ENCODE measurements around the gene LRMDA. TPM values are rescaled to one million over a fixed set of nuclear protein-coding genes. Genes with fewer than 3 reads are reported as not detected.

The LRMDA gene
- total RNA-seq, 6 donors from 2014 or later, result 12.8 to 185 (median 18.1) TPM

DNA sequence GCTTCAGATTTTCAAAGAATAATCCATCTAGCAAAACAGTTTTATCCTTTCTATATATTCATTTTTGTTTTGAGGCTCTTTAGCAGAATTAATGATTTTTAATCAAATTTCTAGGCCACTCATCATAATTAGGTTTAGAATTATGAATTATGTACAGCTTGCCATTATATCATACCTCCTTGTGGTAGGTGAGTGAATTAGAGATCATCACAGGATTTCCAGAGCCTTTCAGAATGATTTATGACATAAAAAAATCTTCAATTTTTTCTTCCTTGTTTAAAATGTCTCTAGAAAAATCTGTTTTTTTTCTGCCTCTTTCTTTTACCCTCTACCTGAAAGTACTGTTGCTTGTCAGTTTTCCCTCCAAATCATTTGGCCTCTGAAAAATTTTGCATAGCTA is 433.3 kb downstream of the LRMDA start:
- ATAC-seq (ENCODE audit: low FRiP score in 2 of 2) (no peak), DNase-seq (no peak)
- TF ChIP-seq, protein P1, sequence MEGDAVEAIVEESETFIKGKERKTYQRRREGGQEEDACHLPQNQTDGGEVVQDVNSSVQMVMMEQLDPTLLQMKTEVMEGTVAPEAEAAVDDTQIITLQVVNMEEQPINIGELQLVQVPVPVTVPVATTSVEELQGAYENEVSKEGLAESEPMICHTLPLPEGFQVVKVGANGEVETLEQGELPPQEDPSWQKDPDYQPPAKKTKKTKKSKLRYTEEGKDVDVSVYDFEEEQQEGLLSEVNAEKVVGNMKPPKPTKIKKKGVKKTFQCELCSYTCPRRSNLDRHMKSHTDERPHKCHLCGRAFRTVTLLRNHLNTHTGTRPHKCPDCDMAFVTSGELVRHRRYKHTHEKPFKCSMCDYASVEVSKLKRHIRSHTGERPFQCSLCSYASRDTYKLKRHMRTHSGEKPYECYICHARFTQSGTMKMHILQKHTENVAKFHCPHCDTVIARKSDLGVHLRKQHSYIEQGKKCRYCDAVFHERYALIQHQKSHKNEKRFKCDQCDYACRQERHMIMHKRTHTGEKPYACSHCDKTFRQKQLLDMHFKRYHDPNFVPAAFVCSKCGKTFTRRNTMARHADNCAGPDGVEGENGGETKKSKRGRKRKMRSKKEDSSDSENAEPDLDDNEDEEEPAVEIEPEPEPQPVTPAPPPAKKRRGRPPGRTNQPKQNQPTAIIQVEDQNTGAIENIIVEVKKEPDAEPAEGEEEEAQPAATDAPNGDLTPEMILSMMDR (IDR thresholded peaks at IDR 0.05), result no peak
- TF ChIP-seq POLR2AphosphoS5 (IDR thresholded peaks at IDR 0.05) (no peak), POLR2A (IDR thresholded peaks at IDR 0.05) (no peak), EP300 (IDR thresholded peaks at IDR 0.05) (no peak)
- H3K9me3 ChIP-seq, result no peaks in the 10 kb centered on the region
- no peaks in the 10 kb centered on the region for H3K4me1 ChIP-seq
- no peak overlapping the region for H3K27ac ChIP-seq
- H3K27me3 ChIP-seq, result no peaks in the 10 kb centered on the region
- H3K4me3 ChIP-seq, result no peak overlapping the region
- H3K36me3 ChIP-seq, result no peaks in the 10 kb centered on the region

DNA sequence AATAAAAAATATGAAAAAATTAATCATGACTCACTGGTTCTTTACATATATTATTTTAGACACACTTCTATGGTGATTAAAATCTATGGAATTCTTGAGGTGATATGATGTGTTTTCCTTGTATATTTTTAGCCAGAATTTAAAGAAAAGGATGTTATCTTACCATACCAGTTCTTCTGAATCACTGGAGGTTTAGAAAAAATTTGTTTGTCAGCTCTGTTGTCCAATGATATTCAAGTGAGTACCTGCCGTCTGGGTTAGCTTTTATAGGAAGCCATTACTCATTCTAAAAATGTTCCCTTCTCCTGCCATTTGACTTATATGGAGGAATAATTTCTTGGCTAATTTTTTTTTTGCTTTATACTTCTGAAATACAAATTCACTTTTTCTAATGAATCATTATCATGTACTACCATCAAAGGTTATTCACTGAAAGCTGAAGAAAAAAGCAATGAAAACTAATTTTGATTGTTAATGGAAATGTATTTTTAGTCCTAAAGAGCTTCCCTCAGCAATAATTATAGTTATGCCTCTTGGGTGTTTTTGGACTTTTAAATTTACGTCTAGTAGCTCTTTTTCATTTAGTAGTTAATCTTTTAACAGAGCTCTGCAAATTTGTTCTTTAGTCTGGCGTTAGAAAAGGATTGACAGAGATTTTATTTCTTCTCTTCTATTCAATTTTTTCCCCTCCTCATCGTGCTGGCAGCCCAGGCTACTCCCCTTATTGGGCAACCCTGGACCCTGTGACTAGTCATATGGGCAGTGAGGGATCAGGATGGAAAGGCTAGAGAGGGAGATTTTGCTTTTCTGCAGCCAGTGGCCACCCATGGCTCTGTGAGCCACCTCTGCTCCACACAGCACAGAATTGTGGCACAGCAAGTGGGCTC is 434.2 kb downstream of the LRMDA start:
- no peak for DNase-seq
- no peak overlapping the region for H3K27ac ChIP-seq
- ATAC-seq (ENCODE audit: low FRiP score in 2 of 2), result no peak
- no peak overlapping the region for H3K4me3 ChIP-seq
- H3K27me3 ChIP-seq, result no peaks in the 10 kb centered on the region
- TF ChIP-seq EP300 (IDR thresholded peaks at IDR 0.05) (no peak), POLR2AphosphoS5 (IDR thresholded peaks at IDR 0.05) (no peak), POLR2A (IDR thresholded peaks at IDR 0.05) (no peak)
- TF ChIP-seq, protein P1 (IDR thresholded peaks at IDR 0.05), result no peak
- H3K4me1 ChIP-seq, result no peaks in the 10 kb centered on the region
- 82 to 84% methylated on average over 4 of the region's 4 CpGs for WGBS, 2 donors
- H3K9me3 ChIP-seq, result no peaks in the 10 kb centered on the region
- H3K36me3 ChIP-seq, result no peaks in the 10 kb centered on the region

DNA sequence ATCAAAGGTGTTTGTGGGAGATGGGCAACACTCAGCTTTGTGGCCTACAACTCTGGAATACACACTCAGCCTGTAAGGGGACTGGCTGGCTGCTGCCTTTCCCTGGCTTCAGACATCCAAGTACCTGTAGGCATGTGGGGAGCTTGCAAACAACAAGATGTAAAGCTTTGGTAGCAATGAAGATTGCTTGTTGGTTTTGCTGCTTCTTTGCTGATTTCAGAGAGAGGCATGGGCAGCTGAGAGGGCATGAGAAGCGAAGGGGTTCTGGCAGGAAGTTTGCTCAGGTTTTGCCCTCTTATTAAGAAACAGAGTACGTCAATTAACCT is 434.8 kb downstream of the LRMDA start:
- no peaks in the 10 kb centered on the region for H3K36me3 ChIP-seq
- TF ChIP-seq EP300 (IDR thresholded peaks at IDR 0.05) (no peak), POLR2AphosphoS5 (IDR thresholded peaks at IDR 0.05) (no peak), POLR2A (IDR thresholded peaks at IDR 0.05) (no peak)
- TF ChIP-seq, protein P1 (IDR thresholded peaks at IDR 0.05), result no peak
- no peaks in the 10 kb centered on the region for H3K4me1 ChIP-seq
- no peak for ATAC-seq (ENCODE audit: low FRiP score in 2 of 2)
- H3K27ac ChIP-seq, result no peak overlapping the region
- no peak overlapping the region for H3K4me3 ChIP-seq
- DNase-seq, result no peak
- H3K9me3 ChIP-seq, result no peaks in the 10 kb centered on the region
- H3K27me3 ChIP-seq, result no peaks in the 10 kb centered on the region
- 84 to 100% methylated on average over 2 of the region's 2 CpGs for WGBS, 2 donors

DNA sequence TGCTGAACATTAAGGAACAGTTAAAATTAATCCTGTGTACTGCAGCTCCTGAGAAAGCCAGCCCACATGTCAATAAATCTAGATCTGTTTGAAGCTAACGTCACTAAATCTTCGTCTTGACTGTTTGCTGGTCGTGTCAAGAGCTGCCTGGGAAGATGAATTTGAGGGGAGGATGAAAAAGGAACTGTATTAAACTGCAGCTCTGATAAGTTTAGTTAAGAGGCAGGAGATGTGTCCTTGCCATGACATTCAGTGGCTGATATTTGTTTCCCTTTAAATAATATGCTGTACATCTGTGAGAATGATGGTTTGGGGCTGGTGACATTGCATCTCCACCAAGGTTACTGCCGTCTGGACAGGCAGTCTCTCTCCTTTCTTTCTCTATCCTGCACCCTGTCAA is 435.3 kb downstream of the LRMDA start:
- Histone ChIP-seq H3K36me3 (no peaks in the 10 kb centered on the region), H3K4me3 (no peak overlapping the region), H3K27ac (no peak overlapping the region), H3K4me1 (no peaks in the 10 kb centered on the region), H3K9me3 (no peaks in the 10 kb centered on the region), H3K27me3 (no peaks in the 10 kb centered on the region)
- ATAC-seq (ENCODE audit: low FRiP score in 2 of 2) (no peak), DNase-seq (no peak)
- 64 to 80% methylated on average over 4 of the region's 4 CpGs for WGBS, 2 donors
- TF ChIP-seq POLR2AphosphoS5 (IDR thresholded peaks at IDR 0.05) (no peak), EP300 (IDR thresholded peaks at IDR 0.05) (no peak), POLR2A (IDR thresholded peaks at IDR 0.05) (no peak)
- TF ChIP-seq, protein P1 (IDR thresholded peaks at IDR 0.05), result no peak

DNA sequence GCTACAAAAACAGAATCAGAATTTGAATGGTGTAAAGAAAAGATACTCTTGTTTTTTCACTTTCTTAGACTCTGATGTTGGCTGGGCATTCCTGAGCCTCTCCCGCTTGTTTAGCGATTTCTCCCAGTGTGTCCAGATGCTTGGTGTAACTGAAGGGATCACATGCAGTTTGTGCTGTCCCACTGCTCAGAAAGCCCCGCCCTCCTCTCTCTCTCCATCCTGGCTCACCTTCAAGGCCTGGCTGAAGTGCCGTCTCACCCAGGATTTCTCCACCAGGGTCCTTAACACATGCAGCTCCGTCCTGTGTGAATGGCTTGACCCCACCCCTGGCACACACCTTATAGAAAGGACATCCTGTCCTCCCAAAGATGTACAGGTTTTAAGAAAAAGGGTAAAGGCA is 437.1 kb downstream of the LRMDA start:
- no peaks in the 10 kb centered on the region for H3K4me1 ChIP-seq
- TF ChIP-seq EP300 (IDR thresholded peaks at IDR 0.05) (no peak), POLR2AphosphoS5 (IDR thresholded peaks at IDR 0.05) (no peak), POLR2A (IDR thresholded peaks at IDR 0.05) (no peak)
- TF ChIP-seq, protein P1 (IDR thresholded peaks at IDR 0.05), result no peak
- WGBS, 2 donors, result 67 to 92% methylated on average over 5 of the region's 5 CpGs
- no peak overlapping the region for H3K4me3 ChIP-seq
- no peaks in the 10 kb centered on the region for H3K27me3 ChIP-seq
- no peak overlapping the region for H3K27ac ChIP-seq
- DNase-seq, result peak in 1 of 2 donors; percentile 39
- no peak for ATAC-seq (ENCODE audit: low FRiP score in 2 of 2)
- no peaks in the 10 kb centered on the region for H3K9me3 ChIP-seq
- no peaks in the 10 kb centered on the region for H3K36me3 ChIP-seq
